Hepatocyte (in vitro differentiated cells): ENCODE results near the gene PRDX5. TPM values are rescaled to one million over a fixed set of nuclear protein-coding genes. Genes with fewer than 3 reads are reported as not detected.

ENCODE experiments used
- DNase-seq: peaks from one replicate; pipeline ENCODE4 v3.0.0-alpha.2; 2016; ENCODE audit warnings: low spot score
- H2AFZ ChIP-seq: fragments of 200-600 bp; sonication (generic); 2 replicates; pipeline ENCODE4 v1.6.0; 2016; ENCODE audit warnings: antibody characterized with exemption, mild to moderate bottlenecking
- H3K27ac ChIP-seq: fragments of 200-600 bp; sonication (generic); 2 replicates; pipeline ENCODE4 v1.5.1; 2016; ENCODE audit warnings: mild to moderate bottlenecking
- H3K27me3 ChIP-seq: fragments of 200-600 bp; sonication (generic); 2 replicates; pipeline ENCODE4 v1.6.1; 2016
- H3K36me3 ChIP-seq: fragments of 200-600 bp; sonication (generic); replicated peaks from 2 replicates; pipeline ENCODE4 v1.5.1; 2016; ENCODE audit warnings: low read depth; ENCODE audit not compliant: insufficient read depth
- H3K4me1 ChIP-seq: fragments of 200-600 bp; sonication (generic); 2 replicates; pipeline ENCODE4 v1.5.1; 2016; ENCODE audit warnings: mild to moderate bottlenecking, moderate library complexity; ENCODE audit not compliant: insufficient read depth
- H3K4me2 ChIP-seq: fragments of 200-600 bp; sonication (generic); 2 replicates; pipeline ENCODE4 v1.6.0; 2016
- H3K4me3 ChIP-seq: fragments of 200-600 bp; sonication (generic); 2 replicates; pipeline ENCODE4 v1.5.1; 2016; ENCODE audit warnings: mild to moderate bottlenecking
- H3K79me2 ChIP-seq: fragments of 200-600 bp; sonication (generic); 2 replicates; pipeline ENCODE4 v1.6.0; 2017; ENCODE audit warnings: mild to moderate bottlenecking
- H3K9me2 ChIP-seq: fragments of 200-600 bp; sonication (generic); replicated peaks from 2 replicates; pipeline ENCODE4 v1.6.0; 2017; ENCODE audit warnings: mild to moderate bottlenecking; ENCODE audit not compliant: insufficient read depth
- H3K9me3 ChIP-seq: fragments of 200-600 bp; sonication (generic); 2 replicates; pipeline ENCODE4 v1.5.1; 2016; ENCODE audit warnings: low read depth, mild to moderate bottlenecking
- H4K20me1 ChIP-seq: fragments of 200-600 bp; sonication (generic); 2 replicates; pipeline ENCODE4 v1.6.0; 2016; ENCODE audit warnings: mild to moderate bottlenecking; ENCODE audit not compliant: insufficient read depth, poor library complexity, severe bottlenecking
- EZH2 ChIP-seq: fragments of 200-600 bp; sonication (generic); IDR thresholded peaks from 2 replicates; pipeline ENCODE4 v1.6.1; 2016; ENCODE audit warnings: antibody characterized with exemption, mild to moderate bottlenecking, borderline replicate concordance
- EZH2phosphoT487 ChIP-seq: fragments of 200-600 bp; sonication (generic); IDR thresholded peaks from one replicate; pipeline ENCODE4 v1.6.1; 2018; ENCODE audit warnings: antibody characterized with exemption, mild to moderate bottlenecking, low read depth, moderate library complexity; ENCODE audit not compliant: unreplicated experiment, severe bottlenecking
- WGBS: methylation state at CpG from one replicate; pipeline ENCODE4 v1.1.6; 2016; ENCODE audit warnings: low lambda C conversion rate; ENCODE audit errors: missing lambda C conversion rate; 5-methylcytosine and 5-hydroxymethylcytosine counted together
- polyA plus RNA-seq: library from polyadenylated mRNA; unstranded; fragments of >200 nt; fragmentation: Nextera tagmentation; extraction: Ambion mirVana; gene quantifications from 2 replicates; pipeline ENCODE4 v1.2.1, GENCODE V29; 2016
- total RNA-seq: library from RNA; depleted of rRNA; stranded (reverse); fragments of >200 nt; gene quantifications from 2 replicates; pipeline ENCODE4 v1.2.3, GENCODE V29; 2014
- TF ChIP-seq, protein P1 (sequence below): fragments of 200-600 bp; sonication (generic); IDR thresholded peaks from 2 replicates; pipeline ENCODE4 v1.5.1; 2016; ENCODE audit warnings: antibody characterized with exemption, mild to moderate bottlenecking; ENCODE audit not compliant: poor library complexity

PRDX5 gene
- total and polyA plus RNA-seq, 2 experiments from 2014 or later: 267 to 517 TPM

DNA sequence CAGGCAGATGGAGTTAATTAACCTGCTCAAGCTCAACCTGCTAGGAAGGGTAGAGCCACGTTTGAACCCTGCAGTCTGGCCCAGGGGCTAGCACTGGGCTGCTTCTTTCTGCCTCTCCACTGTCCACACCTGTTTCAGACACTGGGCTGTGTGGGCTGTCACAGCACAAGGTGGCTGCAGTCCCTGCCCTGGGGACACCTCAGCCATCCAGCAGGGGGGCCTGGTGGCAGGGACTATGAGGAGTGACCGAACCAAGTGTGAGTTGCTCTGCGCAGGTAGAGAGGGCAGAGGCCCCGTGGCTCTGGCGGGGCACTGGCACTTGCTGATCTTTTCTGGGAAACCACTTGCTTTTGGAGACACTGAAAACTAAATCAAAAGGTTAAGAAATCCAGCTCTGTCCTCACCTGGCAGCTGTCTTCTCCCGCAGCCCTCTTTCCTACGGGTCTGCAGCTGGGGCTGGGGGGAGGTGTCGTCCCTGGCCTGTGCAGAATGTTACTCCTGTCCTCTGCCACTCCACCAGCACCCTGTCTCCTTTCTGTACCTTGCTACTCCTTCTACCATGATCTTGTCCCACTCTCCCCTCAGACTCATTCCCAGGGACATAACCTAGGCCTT lies 39.2 kb upstream of the PRDX5 start:
- no peaks in the 10 kb centered on the region for H3K9me2 ChIP-seq

DNA sequence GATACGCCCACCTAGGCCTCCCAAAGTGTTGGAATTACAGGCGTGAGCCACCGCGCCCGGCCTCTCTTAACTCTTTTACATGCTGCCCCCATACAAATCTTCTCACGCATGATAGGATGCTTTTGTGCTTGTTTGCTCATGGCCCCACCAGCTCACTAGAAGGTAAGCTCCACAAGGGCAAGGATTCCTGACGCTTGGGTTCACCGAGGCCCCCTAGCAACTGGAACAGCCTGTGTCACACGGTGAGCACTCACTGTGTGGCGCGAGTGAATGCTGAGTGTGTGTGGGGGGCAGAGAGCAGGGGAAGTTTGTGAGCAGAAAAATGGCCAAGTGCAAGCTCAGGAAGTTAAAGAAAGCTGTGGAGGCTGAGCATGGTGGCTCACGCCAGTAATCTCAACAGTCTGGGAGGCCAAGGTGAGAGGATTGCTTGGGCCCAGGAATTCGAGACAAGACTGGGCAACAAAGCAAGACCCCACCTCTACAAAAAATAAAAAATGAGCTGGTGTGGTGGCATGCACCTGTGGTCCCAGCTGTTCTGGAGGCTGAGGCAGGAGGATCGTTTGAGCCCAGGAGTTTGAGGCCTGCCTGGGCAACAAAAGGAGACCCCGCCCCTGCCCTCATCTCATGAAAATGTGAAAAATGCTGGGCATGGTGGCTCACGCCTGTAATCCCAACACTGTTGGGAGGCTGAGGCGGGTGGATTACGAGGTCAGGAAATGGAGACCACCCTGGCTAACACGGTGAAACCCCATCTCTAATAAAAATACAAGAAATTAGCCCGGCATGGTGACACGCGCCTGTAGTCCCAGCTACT lies 35.8 kb upstream of the PRDX5 start:
- WGBS: 96% methylated on average over 22 of the region's 22 CpGs
- Histone ChIP-seq H3K79me2 (peaks cover 16% of the 10 kb centered on the region), H3K27ac (no peak overlapping the region), H3K4me3 (no peak overlapping the region), H3K4me2 (no peak overlapping the region), H3K4me1 (peaks cover 12% of the 10 kb centered on the region), H3K36me3 (no peaks in the 10 kb centered on the region), H3K9me3 (no peaks in the 10 kb centered on the region), H2AFZ (no peak overlapping the region), H3K9me2 (no peaks in the 10 kb centered on the region), H4K20me1 (no peaks in the 10 kb centered on the region), H3K27me3 (no peaks in the 10 kb centered on the region)
- DNase-seq: no peak
- TF ChIP-seq, protein P1, sequence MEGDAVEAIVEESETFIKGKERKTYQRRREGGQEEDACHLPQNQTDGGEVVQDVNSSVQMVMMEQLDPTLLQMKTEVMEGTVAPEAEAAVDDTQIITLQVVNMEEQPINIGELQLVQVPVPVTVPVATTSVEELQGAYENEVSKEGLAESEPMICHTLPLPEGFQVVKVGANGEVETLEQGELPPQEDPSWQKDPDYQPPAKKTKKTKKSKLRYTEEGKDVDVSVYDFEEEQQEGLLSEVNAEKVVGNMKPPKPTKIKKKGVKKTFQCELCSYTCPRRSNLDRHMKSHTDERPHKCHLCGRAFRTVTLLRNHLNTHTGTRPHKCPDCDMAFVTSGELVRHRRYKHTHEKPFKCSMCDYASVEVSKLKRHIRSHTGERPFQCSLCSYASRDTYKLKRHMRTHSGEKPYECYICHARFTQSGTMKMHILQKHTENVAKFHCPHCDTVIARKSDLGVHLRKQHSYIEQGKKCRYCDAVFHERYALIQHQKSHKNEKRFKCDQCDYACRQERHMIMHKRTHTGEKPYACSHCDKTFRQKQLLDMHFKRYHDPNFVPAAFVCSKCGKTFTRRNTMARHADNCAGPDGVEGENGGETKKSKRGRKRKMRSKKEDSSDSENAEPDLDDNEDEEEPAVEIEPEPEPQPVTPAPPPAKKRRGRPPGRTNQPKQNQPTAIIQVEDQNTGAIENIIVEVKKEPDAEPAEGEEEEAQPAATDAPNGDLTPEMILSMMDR: no peak
- TF ChIP-seq EZH2phosphoT487: no peak

More for the DNA sequence above, 39.2 kb upstream of the PRDX5 start:
- Histone ChIP-seq H3K9me3 (no peaks in the 10 kb centered on the region), H3K4me3 (no peak overlapping the region), H3K4me2 (no peak overlapping the region), H4K20me1 (no peaks in the 10 kb centered on the region), H2AFZ (no peak overlapping the region), H3K36me3 (no peaks in the 10 kb centered on the region), H3K27me3 (no peaks in the 10 kb centered on the region), H3K79me2 (peaks cover 12% of the 10 kb centered on the region), H3K27ac (no peak overlapping the region), H3K4me1 (peaks cover 4% of the 10 kb centered on the region)
- no peak for TF ChIP-seq EZH2phosphoT487
- TF ChIP-seq, protein P1: no peak
- TF ChIP-seq EZH2: no peak
- no peak for DNase-seq
- WGBS: 86% methylated on average over 8 of the region's 8 CpGs

DNA sequence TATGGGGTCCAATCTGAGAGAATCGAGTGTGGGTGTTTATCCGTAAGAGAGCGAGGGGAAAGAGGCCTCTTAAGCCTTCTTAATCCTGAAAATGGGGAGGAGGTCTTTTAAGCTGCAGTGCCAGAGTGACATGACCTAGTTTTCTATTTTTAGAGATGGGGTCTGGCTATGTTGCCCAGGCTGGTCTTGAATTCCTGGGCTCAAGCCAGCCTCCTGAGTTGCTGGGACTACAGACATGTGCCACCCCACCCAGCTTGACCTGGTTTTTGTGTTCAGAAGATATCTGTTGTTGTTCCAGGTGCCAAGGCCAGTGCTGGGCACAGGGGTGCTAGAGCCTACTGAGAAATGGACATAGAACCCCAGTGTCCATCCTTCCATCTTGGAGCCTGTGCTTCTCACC lies 34.8 kb upstream of the PRDX5 start:
- Histone ChIP-seq H3K36me3 (no peaks in the 10 kb centered on the region), H3K27me3 (no peaks in the 10 kb centered on the region), H4K20me1 (no peaks in the 10 kb centered on the region), H3K27ac (no peak overlapping the region), H3K4me2 (peak overlapping the region; percentile 94), H3K4me3 (no peak overlapping the region), H2AFZ (no peak overlapping the region), H3K79me2 (peaks cover 16% of the 10 kb centered on the region), H3K9me2 (no peaks in the 10 kb centered on the region), H3K4me1 (peaks cover 12% of the 10 kb centered on the region), H3K9me3 (no peaks in the 10 kb centered on the region)
- no peak for DNase-seq
- TF ChIP-seq EZH2phosphoT487: no peak
- TF ChIP-seq, protein P1: no peak
- no peak for TF ChIP-seq EZH2
- WGBS: 86% methylated on average over 3 of the region's 3 CpGs
